ENCODE data around the gene CDC42BPA.
"Not testable (repeated sequence)": the region's sequence is repeated elsewhere in the genome, so short reads cannot be mapped to it uniquely, and the experiment has no call there.

The CDC42BPA gene

GRCh38 chr1:226972931-226973330, 345.4 kb downstream of the CDC42BPA start:
- in situ Hi-C loops (cut with MboI; ENCODE audit: low sequenced_read_pairs): no loop called here

- in situ Hi-C loops (cut with MboI; ENCODE audit: low sequenced_read_pairs): no loop called here
Observed at GRCh38 chr1:226971765-226972164, 346.5 kb downstream of the CDC42BPA start.

GRCh38 chr1:226967665-226968064, 350.6 kb downstream of the CDC42BPA start:
- in situ Hi-C loops (cut with MboI; ENCODE audit: low sequenced_read_pairs): no loop called here

GRCh38 chr1:226966683-226967082, 351.6 kb downstream of the CDC42BPA start:
- in situ Hi-C loops (cut with MboI; ENCODE audit: low sequenced_read_pairs): no loop called here

- in situ Hi-C loops (cut with MboI; ENCODE audit: low sequenced_read_pairs): no loop called here
Observed at GRCh38 chr1:226965581-226966440, 352.5 kb downstream of the CDC42BPA start.

DNA sequence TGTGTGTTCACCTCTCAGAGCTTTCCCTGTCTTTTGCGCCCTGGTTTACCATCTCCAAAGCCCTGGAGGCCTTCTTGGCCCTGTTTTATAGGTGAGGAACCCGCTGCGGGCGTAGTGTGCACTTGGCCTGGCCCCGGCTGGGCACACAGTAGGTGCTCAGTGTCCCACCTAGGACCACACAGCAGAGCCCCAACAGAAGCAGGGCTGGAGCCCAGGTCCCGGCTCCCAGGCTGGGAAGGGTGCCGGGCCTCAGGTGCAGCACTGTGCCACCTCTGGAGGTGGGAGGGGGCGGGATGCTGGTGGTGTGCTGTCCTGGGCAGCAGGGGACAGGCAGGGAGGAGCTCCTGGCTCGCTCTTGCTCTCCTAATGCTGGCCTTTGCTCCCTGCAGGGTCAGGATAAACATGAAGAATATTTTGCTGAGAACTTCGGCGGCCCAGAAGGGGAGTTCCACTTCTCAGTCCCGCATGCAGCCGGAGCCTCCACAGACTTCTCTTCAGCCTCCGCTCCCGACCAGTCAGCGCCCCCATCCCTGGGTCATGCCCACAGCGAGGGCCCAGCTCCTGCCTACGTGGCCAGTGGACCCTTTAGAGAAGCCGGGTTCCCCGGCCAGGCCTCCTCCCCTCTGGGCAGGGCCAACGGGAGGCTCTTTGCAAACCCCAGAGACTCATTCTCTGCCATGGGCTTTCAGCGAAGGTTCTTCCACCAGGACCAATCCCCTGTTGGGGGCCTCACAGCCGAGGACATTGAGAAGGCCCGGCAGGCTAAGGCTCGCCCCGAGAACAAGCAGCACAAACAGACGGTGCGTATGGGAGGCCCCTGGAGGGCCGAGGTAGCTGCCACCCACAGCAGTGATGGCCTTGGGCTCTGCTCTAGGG, 353.4 kb downstream of the CDC42BPA start:
- in situ Hi-C loops (cut with MboI; ENCODE audit: low sequenced_read_pairs): no loop called here

GRCh38 chr1:226964068-226964425, 354.2 kb downstream of the CDC42BPA start:
- in situ Hi-C loops (cut with MboI; ENCODE audit: low sequenced_read_pairs): no loop called here

DNA sequence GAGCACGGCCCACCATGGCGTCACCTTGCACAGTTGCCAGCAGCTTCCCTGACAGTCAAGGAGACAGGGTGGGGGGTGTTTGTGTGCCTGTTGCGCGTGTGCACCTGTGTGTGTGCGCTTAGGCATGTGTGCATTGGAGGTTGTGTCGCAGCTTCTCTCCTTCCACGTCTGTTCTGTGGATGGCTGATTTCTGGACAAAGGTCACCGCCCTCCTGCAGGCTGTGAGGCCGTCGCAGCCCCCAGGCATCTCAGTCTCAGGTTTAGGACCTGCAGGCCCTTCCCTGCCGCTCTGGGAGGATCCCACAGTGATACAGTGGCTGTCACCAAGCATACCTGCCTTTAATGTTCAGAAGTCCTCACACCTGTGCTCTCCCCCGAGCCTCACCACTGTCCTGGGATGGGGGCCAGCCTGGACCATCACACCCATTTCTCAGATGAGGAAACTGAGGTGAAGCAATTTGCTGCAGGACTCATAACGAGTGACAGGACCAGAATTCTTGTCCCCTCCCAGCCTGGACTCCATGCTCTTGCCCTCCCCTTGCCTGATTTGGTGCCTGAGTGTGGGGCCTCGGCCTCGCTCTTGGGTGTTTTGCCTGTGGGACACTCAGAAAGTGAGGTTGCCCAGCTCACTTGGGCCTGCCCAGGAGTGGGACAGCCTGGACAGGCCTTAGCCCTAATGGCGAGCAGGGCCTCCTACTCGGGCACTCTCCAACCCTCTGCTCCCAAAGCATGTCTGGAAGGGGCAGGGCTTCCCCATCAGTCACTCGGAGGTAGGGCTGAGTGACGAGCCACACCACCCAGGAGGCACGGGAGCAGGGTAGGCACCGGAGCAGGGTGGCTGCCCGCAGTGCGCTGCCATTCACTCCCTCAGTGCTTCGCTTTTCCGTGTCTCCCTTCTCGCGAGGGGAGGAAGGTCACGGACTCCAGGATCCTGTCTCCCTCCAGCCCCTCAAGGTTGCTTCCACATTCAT, 355.6 kb downstream of the CDC42BPA start:
- in situ Hi-C loops (cut with MboI; ENCODE audit: low sequenced_read_pairs): no loop called here

GRCh38 chr1:226960944-226961765, 357.1 kb downstream of the CDC42BPA start:
- in situ Hi-C loops (cut with MboI; ENCODE audit: low sequenced_read_pairs): no loop called here

DNA sequence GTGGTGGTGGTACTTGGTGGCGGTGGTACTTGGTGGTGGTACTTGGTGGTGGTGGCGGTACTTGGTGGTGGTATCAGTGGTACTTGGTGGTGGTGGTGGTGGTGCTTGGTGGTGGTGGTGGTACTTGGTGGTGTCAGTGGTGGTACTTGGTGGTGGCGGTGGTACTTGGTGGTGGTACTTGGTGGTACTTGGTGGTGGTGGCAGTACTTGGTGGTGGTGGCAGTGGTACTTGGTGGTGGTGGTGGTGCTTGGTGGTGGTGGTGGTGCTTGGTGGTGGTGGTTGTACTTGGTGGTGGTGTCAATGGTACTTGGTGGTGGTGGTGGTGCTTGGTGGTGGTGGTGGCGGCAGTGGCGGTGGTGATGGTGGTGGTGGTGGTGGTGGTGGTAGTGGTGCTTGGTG, 358.0 kb downstream of the CDC42BPA start:
- in situ Hi-C loops (cut with MboI; ENCODE audit: low sequenced_read_pairs): no loop called here

DNA sequence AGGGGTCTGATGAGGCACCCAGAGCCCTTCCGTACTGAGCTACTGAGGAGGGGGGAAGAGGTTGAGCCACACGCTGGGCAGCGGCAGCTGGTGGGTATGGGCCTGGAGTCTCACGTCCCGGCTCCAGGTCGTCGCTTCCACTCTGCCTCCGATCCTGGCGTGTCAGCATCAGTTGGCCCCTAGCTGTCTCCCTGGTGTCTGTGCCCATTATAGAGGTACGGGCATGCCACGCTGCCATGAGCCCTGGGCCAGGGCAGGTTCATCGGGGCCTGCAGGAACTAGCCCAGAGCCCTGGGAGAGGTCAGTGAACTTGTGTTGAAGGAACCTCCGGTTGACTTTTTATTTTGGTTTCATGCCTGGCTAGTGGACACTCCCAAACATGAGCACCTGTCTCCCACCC, 360.0 kb downstream of the CDC42BPA start:
- in situ Hi-C loops (cut with MboI; ENCODE audit: low sequenced_read_pairs): no loop called here

- in situ Hi-C loops (cut with MboI; ENCODE audit: low sequenced_read_pairs): no loop called here
Observed at GRCh38 chr1:226957714-226958113, 360.6 kb downstream of the CDC42BPA start.

- in situ Hi-C loops (cut with MboI; ENCODE audit: low sequenced_read_pairs): no loop called here
Observed at GRCh38 chr1:226956942-226957713, 361.2 kb downstream of the CDC42BPA start.

- in situ Hi-C loops (cut with MboI; ENCODE audit: low sequenced_read_pairs): not testable (repeated sequence)
Observed at GRCh38 chr1:226955857-226956256, 362.4 kb downstream of the CDC42BPA start.

- in situ Hi-C loops (cut with MboI; ENCODE audit: low sequenced_read_pairs): no loop called here
Observed at GRCh38 chr1:226954777-226955176, 363.5 kb downstream of the CDC42BPA start.

- in situ Hi-C loops (cut with MboI; ENCODE audit: low sequenced_read_pairs): no loop called here
Observed at GRCh38 chr1:226954337-226954736, 364.0 kb downstream of the CDC42BPA start.

DNA sequence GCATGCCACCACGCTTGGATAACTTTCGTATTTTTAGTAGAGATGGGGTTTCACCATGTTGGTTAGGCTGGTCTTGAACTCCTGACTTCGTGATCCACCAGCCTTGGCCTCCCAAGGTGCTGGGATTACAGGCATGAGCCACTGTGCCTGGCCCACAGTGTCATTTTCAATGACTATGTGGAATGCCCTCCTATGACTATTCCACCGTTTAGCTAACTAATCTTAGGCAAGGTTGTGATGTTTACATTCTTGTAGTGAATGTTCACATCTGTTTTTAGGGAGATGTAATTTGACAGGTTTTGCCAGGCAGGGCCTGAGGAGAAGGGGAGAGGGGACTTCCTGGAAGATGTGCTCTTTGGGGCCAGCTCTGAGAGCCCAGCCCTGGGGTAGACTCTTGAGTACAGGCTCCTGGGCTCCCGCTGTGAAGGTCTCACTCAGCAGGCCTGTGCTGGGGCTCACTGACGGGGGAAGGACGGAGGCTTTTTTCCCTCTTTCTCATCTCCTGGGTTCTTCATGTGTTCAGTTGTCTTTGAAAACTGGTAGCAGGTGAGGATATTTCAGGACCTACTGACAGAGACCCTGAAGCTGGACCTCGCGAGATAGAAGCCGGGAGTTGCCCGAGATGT, 365.0 kb downstream of the CDC42BPA start:
- in situ Hi-C loops (cut with MboI; ENCODE audit: low sequenced_read_pairs): no loop called here

DNA sequence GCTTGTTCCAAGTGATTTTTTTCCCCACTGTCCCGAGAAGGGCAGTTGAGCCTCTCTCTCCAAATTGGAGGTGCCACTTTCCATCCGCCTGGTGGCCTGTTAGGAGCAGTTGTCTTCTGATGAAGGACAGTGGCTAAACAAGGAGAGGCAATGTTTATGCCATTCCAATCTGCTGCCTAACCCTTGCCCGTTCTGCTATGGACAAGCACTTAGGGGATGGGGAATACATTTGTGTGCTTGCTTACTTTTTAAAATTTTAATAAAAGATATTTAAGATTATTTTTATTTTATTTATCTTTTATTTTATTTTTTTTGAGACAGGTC, 366.2 kb downstream of the CDC42BPA start:
- in situ Hi-C loops (cut with MboI; ENCODE audit: low sequenced_read_pairs): no loop called here
